Esophagus muscularis mucosa (tissue), 4 donors: ENCODE data around the gene TIMP1. TPM values are rescaled to one million over a fixed set of nuclear protein-coding genes. Genes with fewer than 3 reads are reported as not detected.

Source experiments
- DNase-seq: peaks from one replicate; pipeline ENCODE4 v3.0.0-alpha.2; 2017; ENCODE audit errors: extremely low spot score
- H3K27ac ChIP-seq, 4 donors: fragments of 200-600 bp; sonication (generic); replicated peaks in 1 of 4; 1 replicate in 3 of 4; 2 replicates in 1 of 4; pipeline ENCODE4 v1.5.1; 2016 to 2019; ENCODE audit warnings: mild to moderate bottlenecking in 1 of 4
- H3K27me3 ChIP-seq, 4 donors: fragments of 200-600 bp; sonication (generic); one replicate each; pipeline versions ENCODE4 v1.5.1 to v1.6.0; 2016 to 2019
- H3K36me3 ChIP-seq, 4 donors: fragments of 200-600 bp; sonication (generic); one replicate each; pipeline ENCODE4 v1.5.1; 2016 to 2019
- H3K4me1 ChIP-seq, 4 donors: fragments of 200-600 bp; sonication (generic); one replicate each; pipeline ENCODE4 v1.5.1; 2016 to 2019
- H3K4me3 ChIP-seq, 4 donors: fragments of 200-600 bp; sonication (generic); 1 replicate in 2 of 4; 2 replicates in 2 of 4; pipeline ENCODE4 v1.5.1; 2016 to 2019; ENCODE audit warnings: mild to moderate bottlenecking in 4 of 4, moderate library complexity in 1 of 4
- H3K9me3 ChIP-seq, 4 donors: fragments of 200-600 bp; sonication (generic); 1 replicate in 3 of 4; 2 replicates in 1 of 4; pipeline ENCODE4 v1.5.1; 2016 to 2019
- EP300 ChIP-seq: sonication (generic); formaldehyde crosslinking; IDR thresholded peaks from one replicate; pipeline ENCODE4 v1.6.1; 2017; ENCODE audit warnings: antibody characterized with exemption
- POLR2A ChIP-seq: fragments of 450-650 bp; IDR thresholded peaks from one replicate; pipeline ENCODE4 v1.6.1; 2017; ENCODE audit warnings: antibody characterized with exemption, moderate library complexity, mild to moderate bottlenecking, low read depth
- POLR2AphosphoS5 ChIP-seq, 2 donors: sonication (generic); formaldehyde crosslinking; IDR thresholded peaks; one replicate each; pipeline ENCODE4 v1.6.1; 2017; ENCODE audit warnings: antibody characterized with exemption in 2 of 2
- WGBS: methylation state at CpG from one replicate; pipeline ENCODE4 v1.1.5; 2018; 5-methylcytosine and 5-hydroxymethylcytosine counted together
- intact Hi-C: fragments of 100-400 bp; cut with DNase I; formaldehyde crosslinking; loops from one replicate; pipeline ENCODE4 v1.15.1; 2023
- total RNA-seq, 4 donors: library from RNA; depleted of rRNA; stranded (reverse); fragments of >200 nt; gene quantifications; one replicate each; pipeline versions ENCODE4 v1.1.0 to v1.2.1, GENCODE V29; 2016
- TF ChIP-seq, protein P1 (sequence below), 3 experiments: fragments of 200-600 bp in 2 of 3; fragments of 450-650 bp in 1 of 3; sonication (generic) in 2 of 3; IDR thresholded peaks; one replicate each; pipeline ENCODE4 v1.5.1; 2017 to 2019; ENCODE audit warnings: antibody characterized with exemption in 3 of 3, mild to moderate bottlenecking in 2 of 3, moderate library complexity in 1 of 3

TIMP1 gene
- total RNA-seq, 4 donors from 2014 or later: 82.6 to 251 (median 178) TPM

DNA sequence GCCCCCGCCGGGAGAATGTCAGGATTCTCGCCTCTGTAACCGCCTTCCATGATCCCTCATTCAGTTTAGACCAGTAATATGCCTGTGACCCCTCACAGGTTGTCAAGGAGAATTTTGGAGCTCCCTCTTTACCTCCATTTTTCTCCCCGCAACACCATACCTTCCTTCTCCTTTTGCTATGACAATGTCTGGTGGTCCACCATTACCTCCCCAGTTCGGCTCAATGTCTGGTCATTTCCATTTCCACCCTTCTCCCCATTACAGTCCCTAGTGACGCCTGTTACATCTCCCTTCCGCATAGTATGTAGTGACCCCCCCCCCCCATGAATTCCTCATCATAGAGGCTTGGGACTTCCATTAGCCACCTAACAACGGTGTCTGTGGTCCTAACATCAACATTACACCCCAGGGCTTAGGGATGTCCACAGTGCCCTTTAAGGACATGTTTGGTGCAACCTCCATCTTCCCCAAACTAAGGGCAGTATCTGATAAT is 20.5 kb upstream of the TIMP1 start:
- peak overlapping the region; percentile 63 to 83 (median 66) for H3K4me3 ChIP-seq
- intact Hi-C loops: loop anchor here (5.0 kb wide), 1 partner anchor 96 kb away; the partner anchor contains the start of gene UXT
- WGBS: 52% methylated on average over 9 of the region's 9 CpGs
- no peak for DNase-seq
- TF ChIP-seq, protein P1, sequence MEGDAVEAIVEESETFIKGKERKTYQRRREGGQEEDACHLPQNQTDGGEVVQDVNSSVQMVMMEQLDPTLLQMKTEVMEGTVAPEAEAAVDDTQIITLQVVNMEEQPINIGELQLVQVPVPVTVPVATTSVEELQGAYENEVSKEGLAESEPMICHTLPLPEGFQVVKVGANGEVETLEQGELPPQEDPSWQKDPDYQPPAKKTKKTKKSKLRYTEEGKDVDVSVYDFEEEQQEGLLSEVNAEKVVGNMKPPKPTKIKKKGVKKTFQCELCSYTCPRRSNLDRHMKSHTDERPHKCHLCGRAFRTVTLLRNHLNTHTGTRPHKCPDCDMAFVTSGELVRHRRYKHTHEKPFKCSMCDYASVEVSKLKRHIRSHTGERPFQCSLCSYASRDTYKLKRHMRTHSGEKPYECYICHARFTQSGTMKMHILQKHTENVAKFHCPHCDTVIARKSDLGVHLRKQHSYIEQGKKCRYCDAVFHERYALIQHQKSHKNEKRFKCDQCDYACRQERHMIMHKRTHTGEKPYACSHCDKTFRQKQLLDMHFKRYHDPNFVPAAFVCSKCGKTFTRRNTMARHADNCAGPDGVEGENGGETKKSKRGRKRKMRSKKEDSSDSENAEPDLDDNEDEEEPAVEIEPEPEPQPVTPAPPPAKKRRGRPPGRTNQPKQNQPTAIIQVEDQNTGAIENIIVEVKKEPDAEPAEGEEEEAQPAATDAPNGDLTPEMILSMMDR (IDR thresholded peaks at IDR 0.05): no peak
- no peak for TF ChIP-seq POLR2AphosphoS5 (IDR thresholded peaks at IDR 0.05)
- no peak for TF ChIP-seq POLR2A
- peak overlapping the region; percentile 91 to 94 (median 93) for H3K27ac ChIP-seq
- peaks cover 9 to 35% (median 26%) of the 10 kb centered on the region in 4 donors for H3K36me3 ChIP-seq
- H3K9me3 ChIP-seq: peaks cover 0 to 4% (median 0%) of the 10 kb centered on the region in 4 donors
- H3K27me3 ChIP-seq: no peaks in the 10 kb centered on the region
- peaks cover 12 to 39% (median 32%) of the 10 kb centered on the region in 4 donors for H3K4me1 ChIP-seq

GRCh38 chrX:47562615-47563243 is 19.5 kb upstream of the TIMP1 start:
- TF ChIP-seq EP300 (no peak), POLR2AphosphoS5 (IDR thresholded peaks at IDR 0.05) (no peak), POLR2A (no peak)
- TF ChIP-seq, protein P1 (IDR thresholded peaks at IDR 0.05): peak in 1 of 3 experiments; percentile 28
- no peak for DNase-seq
- no peak overlapping the region for H3K27ac ChIP-seq
- H3K27me3 ChIP-seq: no peaks in the 10 kb centered on the region
- WGBS: 72% methylated on average over 13 of the region's 13 CpGs
- H3K4me3 ChIP-seq: no peak overlapping the region
- H3K9me3 ChIP-seq: peaks cover 0 to 4% (median 0%) of the 10 kb centered on the region in 4 donors
- H3K4me1 ChIP-seq: peaks cover 12 to 35% (median 29%) of the 10 kb centered on the region in 4 donors
- intact Hi-C loops: loop anchor here (5.0 kb wide), 1 partner anchor 95 kb away; the partner anchor contains the start of gene UXT
- H3K36me3 ChIP-seq: peaks cover 18 to 45% (median 36%) of the 10 kb centered on the region in 4 donors

DNA sequence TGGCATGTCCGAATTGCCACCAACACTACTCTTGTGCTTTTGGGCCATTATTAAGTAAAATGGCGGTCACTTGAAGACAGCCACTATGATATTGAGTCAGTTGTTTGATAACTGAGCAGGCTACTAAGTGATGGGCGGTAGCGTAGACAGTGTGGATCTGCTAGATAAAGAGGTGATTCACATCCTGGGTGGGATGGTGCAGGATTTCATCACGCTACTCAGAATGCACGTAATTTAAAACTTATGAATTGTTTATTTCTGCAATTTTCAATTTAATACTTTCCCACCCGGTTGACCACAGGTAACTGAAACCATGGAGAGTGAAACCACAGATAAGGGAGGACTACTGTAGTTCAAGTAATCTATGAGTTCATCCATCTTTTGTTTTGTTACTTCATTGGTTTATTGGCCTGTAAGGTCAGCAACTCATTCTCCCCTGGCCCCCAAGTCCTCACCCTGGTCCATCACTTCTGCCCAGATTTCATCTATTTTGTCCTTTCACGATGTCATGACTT is 18.4 kb upstream of the TIMP1 start:
- Histone ChIP-seq H3K4me1 (peaks cover 12 to 35% (median 29%) of the 10 kb centered on the region in 4 donors), H3K27ac (no peak overlapping the region), H3K27me3 (no peaks in the 10 kb centered on the region), H3K4me3 (no peak overlapping the region), H3K36me3 (peaks cover 20 to 57% (median 46%) of the 10 kb centered on the region in 4 donors), H3K9me3 (peaks cover 0 to 4% (median 0%) of the 10 kb centered on the region in 4 donors)
- TF ChIP-seq POLR2A: no peak
- TF ChIP-seq POLR2AphosphoS5 (IDR thresholded peaks at IDR 0.05): no peak
- no peak for TF ChIP-seq EP300
- TF ChIP-seq, protein P1 (IDR thresholded peaks at IDR 0.05): no peak
- WGBS: 79% methylated on average over 8 of the region's 8 CpGs
- intact Hi-C loops: loop anchor here (5.0 kb wide), 1 partner anchor 93 kb away; the partner anchor contains the start of gene UXT
- no peak for DNase-seq

DNA sequence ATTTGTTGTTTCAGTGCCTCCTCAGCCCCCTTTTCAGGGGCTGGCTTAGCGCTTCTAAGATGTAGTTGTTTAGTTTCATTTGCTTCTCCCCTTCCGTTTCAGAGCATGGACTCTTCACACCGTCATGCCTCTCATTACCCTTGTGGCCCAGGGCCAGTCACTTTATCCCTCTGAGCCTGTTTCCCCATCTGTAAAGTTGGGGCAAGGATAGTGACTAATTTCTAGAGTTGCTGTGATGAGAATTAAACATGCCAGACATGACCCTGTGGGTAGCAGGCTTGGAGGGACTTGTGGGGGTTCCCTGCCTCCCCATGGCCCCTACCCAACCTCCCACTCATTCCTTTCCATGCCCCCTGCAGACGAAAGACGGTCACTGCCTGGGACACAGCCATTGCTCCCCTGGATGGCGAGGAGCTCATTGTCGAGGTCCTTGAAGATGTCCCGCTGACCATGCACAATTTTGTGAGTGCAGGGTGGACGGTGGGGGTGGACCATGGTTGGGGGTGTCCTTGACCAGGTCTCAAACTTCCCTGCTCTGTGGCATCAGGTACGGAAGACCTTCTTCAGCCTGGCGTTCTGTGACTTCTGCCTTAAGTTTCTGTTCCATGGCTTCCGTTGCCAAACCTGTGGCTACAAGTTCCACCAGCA is 17.7 kb upstream of the TIMP1 start:
- H3K36me3 ChIP-seq: peaks cover 25 to 64% (median 54%) of the 10 kb centered on the region in 4 donors
- 63% methylated on average over 12 of the region's 12 CpGs for WGBS
- H3K4me1 ChIP-seq: peaks cover 12 to 34% (median 28%) of the 10 kb centered on the region in 4 donors
- no peaks in the 10 kb centered on the region for H3K27me3 ChIP-seq
- H3K9me3 ChIP-seq: peaks cover 0 to 4% (median 0%) of the 10 kb centered on the region in 4 donors
- no peak overlapping the region for H3K27ac ChIP-seq
- intact Hi-C loops: loop anchor here (5.0 kb wide), 1 partner anchor 93 kb away; the partner anchor contains the start of gene UXT
- TF ChIP-seq EP300: no peak
- TF ChIP-seq POLR2A: no peak
- TF ChIP-seq, protein P1 (IDR thresholded peaks at IDR 0.05): no peak
- no peak for TF ChIP-seq POLR2AphosphoS5 (IDR thresholded peaks at IDR 0.05)
- no peak overlapping the region for H3K4me3 ChIP-seq
- DNase-seq: no peak
